ENCODE data around the gene ADGRL2. TPM values are rescaled to one million over a fixed set of nuclear protein-coding genes. Genes with fewer than 3 reads are reported as not detected.

ADGRL2 gene
- total RNA-seq, 2 donors from 2014 or later = 61.6 to 76.4 TPM

DNA sequence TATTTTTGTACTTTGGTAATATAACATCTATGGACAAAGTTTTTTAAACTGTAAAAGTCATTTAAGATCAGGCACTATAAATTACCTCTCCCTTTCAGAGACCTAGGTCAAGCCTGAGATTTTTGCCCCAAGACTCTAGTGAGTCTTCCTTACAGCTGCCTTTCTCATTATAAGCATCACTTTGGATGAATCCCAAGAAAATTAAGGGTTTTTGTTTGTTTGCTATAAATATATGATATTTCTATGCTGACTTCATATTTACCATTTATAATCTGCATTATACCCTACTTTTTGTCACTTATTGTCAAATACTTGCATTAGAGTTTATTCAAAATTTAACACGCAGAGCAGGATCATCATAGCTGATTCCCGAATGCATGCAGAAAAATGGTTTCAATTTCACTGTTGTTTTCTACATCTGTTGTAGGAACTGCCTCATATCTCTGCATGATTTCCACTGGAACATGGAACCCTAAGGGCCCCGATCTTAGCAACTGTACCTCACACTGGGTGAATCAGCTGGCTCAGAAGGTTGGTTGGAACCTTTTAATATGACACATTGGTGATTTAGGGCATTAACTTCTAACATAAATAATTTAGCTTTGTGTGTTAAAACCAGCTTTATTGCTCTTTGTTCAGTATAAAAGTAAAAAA is 150.0 kb downstream of the ADGRL2 start:
- Histone ChIP-seq H3K36me3 (ENCODE audit: control insufficient read depth, insufficient read depth, low read length) (peaks cover 35% of the 10 kb centered on the region), H3K27me3 (ENCODE audit: control insufficient read depth, insufficient read depth, low read length, poor library complexity, severe bottlenecking) (no peaks in the 10 kb centered on the region), H3K9me3 (ENCODE audit: control insufficient read depth, low read length) (no peaks in the 10 kb centered on the region), H3K27ac (ENCODE audit: low read depth, low read length) (no peak overlapping the region), H3K4me3 (ENCODE audit: low read length) (no peak overlapping the region), H3K9ac (ENCODE audit: extremely low read depth, low read length, poor library complexity, severe bottlenecking) (no peak overlapping the region), H3K4me1 (ENCODE audit: control insufficient read depth, insufficient read depth, low read length) (no peaks in the 10 kb centered on the region)
- DNase-seq = no peak
- 94 to 97% methylated on average over 3 of the region's 3 CpGs for WGBS, 2 experiments (ENCODE audit: insufficient coverage in 1 of 2, insufficient read length in 1 of 2)
- H3K4me3 Mint-ChIP-seq = no peak overlapping the region
- H3K36me3 Mint-ChIP-seq (ENCODE audit: low read depth) = peaks cover 23% of the 10 kb centered on the region
- no peaks in the 10 kb centered on the region for H3K9me3 Mint-ChIP-seq
- TF ChIP-seq, protein P1, sequence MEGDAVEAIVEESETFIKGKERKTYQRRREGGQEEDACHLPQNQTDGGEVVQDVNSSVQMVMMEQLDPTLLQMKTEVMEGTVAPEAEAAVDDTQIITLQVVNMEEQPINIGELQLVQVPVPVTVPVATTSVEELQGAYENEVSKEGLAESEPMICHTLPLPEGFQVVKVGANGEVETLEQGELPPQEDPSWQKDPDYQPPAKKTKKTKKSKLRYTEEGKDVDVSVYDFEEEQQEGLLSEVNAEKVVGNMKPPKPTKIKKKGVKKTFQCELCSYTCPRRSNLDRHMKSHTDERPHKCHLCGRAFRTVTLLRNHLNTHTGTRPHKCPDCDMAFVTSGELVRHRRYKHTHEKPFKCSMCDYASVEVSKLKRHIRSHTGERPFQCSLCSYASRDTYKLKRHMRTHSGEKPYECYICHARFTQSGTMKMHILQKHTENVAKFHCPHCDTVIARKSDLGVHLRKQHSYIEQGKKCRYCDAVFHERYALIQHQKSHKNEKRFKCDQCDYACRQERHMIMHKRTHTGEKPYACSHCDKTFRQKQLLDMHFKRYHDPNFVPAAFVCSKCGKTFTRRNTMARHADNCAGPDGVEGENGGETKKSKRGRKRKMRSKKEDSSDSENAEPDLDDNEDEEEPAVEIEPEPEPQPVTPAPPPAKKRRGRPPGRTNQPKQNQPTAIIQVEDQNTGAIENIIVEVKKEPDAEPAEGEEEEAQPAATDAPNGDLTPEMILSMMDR (conservative IDR thresholded peaks at IDR 0.05) = no peak
- no peak overlapping the region for H3K27ac Mint-ChIP-seq
- peaks cover 8% of the 10 kb centered on the region for H3K4me1 Mint-ChIP-seq
- no peaks in the 10 kb centered on the region for H3K27me3 Mint-ChIP-seq (ENCODE audit: insufficient read depth)

GRCh38 chr1:81954534-81955020 is 153.8 kb downstream of the ADGRL2 start:
- Histone ChIP-seq H3K9me3 (ENCODE audit: control insufficient read depth, low read length) (peaks cover 11% of the 10 kb centered on the region), H3K36me3 (ENCODE audit: control insufficient read depth, insufficient read depth, low read length) (peaks cover 53% of the 10 kb centered on the region), H3K27me3 (ENCODE audit: control insufficient read depth, insufficient read depth, low read length, poor library complexity, severe bottlenecking) (no peaks in the 10 kb centered on the region), H3K4me3 (ENCODE audit: low read length) (no peak overlapping the region), H3K27ac (ENCODE audit: low read depth, low read length) (no peak overlapping the region), H3K4me1 (ENCODE audit: control insufficient read depth, insufficient read depth, low read length) (no peaks in the 10 kb centered on the region), H3K9ac (ENCODE audit: extremely low read depth, low read length, poor library complexity, severe bottlenecking) (no peak overlapping the region)
- Mint-ChIP-seq H3K36me3 (ENCODE audit: low read depth) (peaks cover 53% of the 10 kb centered on the region), H3K4me3 (no peak overlapping the region), H3K4me1 (no peaks in the 10 kb centered on the region), H3K27ac (no peak overlapping the region), H3K9me3 (peaks cover 14% of the 10 kb centered on the region), H3K27me3 (ENCODE audit: insufficient read depth) (no peaks in the 10 kb centered on the region)
- 75 to 89% methylated on average over 4 to 8 of the region's 8 CpGs for WGBS, 2 experiments (ENCODE audit: insufficient coverage in 1 of 2, insufficient read length in 1 of 2)
- TF ChIP-seq, protein P1 (conservative IDR thresholded peaks at IDR 0.05) = no peak
- no peak for DNase-seq

DNA sequence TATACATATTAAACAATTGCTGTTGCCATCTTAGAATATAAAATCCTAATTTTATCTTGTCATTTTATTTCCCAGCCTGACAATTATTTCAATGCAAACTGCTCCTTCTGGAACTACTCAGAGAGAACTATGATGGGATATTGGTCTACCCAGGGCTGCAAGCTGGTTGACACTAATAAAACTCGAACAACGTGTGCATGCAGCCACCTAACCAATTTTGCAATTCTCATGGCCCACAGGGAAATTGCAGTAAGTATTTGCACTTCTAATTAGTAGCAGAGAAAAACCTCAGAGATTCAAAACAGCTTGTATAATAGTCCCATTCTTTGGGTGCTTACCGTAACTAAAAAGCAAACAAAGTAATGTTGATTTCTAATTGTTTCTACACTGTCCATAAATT is 167.2 kb downstream of the ADGRL2 start:
- Mint-ChIP-seq H3K9me3 (no peaks in the 10 kb centered on the region), H3K27ac (no peak overlapping the region), H3K36me3 (ENCODE audit: low read depth) (peaks cover 47% of the 10 kb centered on the region), H3K4me1 (peaks cover 11% of the 10 kb centered on the region), H3K4me3 (no peak overlapping the region), H3K27me3 (ENCODE audit: insufficient read depth) (no peaks in the 10 kb centered on the region)
- H3K4me1 ChIP-seq (ENCODE audit: control insufficient read depth, insufficient read depth, low read length) = no peaks in the 10 kb centered on the region
- H3K9ac ChIP-seq (ENCODE audit: extremely low read depth, low read length, poor library complexity, severe bottlenecking) = no peak overlapping the region
- H3K27me3 ChIP-seq (ENCODE audit: control insufficient read depth, insufficient read depth, low read length, poor library complexity, severe bottlenecking) = no peaks in the 10 kb centered on the region
- no peaks in the 10 kb centered on the region for H3K9me3 ChIP-seq (ENCODE audit: control insufficient read depth, low read length)
- TF ChIP-seq, protein P1 (conservative IDR thresholded peaks at IDR 0.05) = no peak
- H3K27ac ChIP-seq (ENCODE audit: low read depth, low read length) = no peak overlapping the region
- H3K4me3 ChIP-seq (ENCODE audit: low read length) = no peak overlapping the region
- peaks cover 57% of the 10 kb centered on the region for H3K36me3 ChIP-seq (ENCODE audit: control insufficient read depth, insufficient read depth, low read length)
- WGBS, 2 experiments (ENCODE audit: insufficient coverage in 1 of 2, insufficient read length in 1 of 2) = 79 to 94% methylated on average over 2 to 3 of the region's 3 CpGs
- no peak for DNase-seq
